ENCODE results near the gene ZNF248.
"Not testable (repeated sequence)": the region's sequence is repeated elsewhere in the genome, so short reads cannot be mapped to it uniquely, and the experiment has no call there.

ZNF248 gene

DNA sequence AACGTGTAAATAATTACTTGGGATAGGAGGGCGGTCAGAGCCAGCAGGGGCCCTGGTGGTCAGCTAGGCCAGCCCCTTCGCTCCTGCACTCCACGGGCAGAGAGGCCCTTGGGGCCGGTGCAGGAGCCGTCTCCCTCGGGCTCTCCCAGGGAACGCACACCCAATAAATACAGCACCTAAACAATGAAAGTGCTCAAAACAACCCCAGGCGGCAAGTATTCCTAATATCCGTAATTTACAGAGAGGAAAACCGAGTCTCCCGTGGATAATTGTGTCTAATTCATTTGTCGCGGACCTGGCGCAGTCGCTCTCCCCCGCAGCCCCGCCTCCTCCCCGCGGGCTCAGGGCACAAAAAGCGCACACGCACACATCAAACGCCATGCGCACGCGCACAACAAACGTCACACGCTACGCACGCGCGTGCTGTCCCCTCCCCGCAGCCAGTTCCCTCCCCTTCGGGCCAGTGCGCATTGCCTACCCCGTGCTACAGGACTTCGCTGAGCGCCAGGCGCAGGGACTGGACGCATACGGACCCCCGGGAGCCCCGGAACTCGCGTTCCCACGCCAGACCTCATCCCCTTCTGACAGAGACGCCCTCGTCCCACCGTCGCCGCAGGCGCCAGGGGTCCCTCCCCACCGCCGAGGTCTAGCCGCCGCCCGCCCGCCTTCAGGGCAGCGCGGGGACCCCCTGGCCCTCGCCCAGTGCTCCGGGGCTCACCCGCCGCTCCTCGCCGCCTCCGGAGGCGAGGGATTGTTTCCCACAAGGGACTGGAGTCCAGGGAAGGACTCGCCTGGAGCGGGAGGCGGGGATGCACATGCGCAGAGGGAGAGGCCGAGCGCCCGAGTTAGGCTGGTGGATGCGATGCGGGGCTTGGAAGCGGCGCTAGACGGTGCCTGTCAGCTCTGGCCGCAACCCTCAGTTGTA is at the start of gene ZNF248:
TSS of gene ZNF248 (minus strand) at position 324 of the 925 bp plus-strand sequence. CDS start 1,300 bp downstream, outside the sequence.
- DNase-seq: peak; percentile 95

DNA sequence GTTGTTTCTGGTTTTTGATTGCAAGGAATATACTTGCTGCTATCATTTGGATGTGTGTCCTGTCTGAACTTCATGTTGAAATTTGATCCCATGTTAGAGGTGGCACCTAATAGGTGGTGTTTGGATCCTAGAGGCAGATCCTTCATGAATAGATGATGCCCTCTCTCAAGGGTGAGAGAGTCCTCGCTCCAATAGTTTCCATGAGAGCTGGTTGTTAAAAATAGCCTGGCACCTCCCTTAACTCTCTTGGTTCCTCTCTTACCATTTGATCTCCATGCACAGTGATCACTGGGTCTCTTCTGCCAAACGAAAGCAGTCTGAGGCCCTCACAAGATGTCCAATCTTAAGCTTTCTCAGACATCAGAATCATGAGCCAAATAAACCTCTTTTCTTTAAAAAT is 49.0 kb upstream of the ZNF248 start:
- no peak for DNase-seq

DNA sequence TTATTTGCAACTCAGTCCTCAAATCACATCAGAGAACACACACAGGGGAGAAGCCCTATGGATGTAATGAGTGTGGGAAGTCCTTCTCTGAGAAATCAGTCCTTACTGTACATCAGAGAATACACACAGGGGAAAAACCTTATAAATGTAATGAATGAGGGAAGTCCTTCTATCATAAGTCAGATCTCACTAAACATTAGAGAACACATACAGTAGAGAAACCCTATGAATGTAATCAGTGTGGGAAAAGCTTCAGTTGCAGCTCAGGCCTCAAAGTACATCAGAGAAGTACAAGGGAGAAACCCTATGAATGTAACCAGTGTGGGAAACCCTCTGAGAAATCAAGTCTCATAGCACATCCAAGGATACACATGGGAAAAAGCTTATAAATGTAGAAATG is 39.0 kb upstream of the ZNF248 start:
- no peak for DNase-seq

DNA sequence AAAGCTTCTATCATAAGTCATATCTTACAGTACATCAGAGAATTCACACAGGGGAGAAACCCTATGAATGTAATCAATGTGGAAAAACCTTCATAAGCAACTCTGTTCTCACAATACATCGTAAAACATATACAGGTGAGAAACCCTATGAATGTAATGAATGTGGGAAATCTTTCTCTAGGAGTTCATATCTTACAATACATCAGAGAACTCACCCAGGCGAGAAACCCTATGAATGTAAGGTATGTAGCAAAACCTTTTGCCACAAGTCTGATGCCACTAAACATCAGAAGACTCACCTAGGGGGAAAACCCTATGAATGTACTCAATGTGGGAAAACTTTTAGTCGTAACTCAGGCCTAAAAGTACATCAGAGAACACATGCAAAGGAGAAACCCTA is 38.3 kb upstream of the ZNF248 start:
- DNase-seq: no peak

DNA sequence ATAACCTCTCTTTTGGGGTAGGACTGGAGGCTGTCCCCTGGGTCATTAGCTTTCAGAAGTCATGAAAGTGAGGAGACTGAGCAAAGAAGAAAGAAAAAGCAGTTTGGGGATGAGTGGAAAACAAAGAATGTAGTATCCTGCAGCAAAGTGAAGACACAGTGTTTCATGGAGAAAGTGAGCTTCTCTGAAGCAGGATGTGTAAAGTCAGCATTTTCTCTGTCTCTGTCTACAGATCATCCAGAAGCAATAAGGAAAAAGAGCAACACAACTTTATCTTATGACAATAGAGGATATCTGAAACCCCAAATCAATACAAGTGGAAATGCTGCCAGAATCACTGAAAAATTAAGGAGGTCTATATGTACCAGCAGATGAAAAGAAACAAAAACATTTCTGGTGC is 28.4 kb upstream of the ZNF248 start:
- no peak for DNase-seq

DNA sequence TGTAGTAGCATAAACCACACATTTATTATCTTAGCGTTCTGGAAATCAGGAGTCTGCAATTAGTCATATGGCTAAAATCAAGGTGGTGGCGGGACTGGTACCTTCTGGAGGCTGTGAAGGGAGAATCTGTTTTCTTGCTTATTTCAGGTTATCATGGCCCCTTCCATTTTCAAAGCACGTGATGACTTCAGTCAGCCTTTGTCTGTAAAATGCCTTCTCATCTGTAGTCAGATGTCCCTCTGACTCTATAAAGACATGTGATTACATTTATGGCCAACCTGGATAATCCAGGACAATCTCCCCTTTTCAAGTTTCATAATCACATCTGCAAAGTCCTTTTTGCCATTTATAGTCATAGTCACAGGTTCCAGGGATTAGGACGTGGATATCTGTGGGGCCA is 15.5 kb upstream of the ZNF248 start:
- no peak for DNase-seq

DNA sequence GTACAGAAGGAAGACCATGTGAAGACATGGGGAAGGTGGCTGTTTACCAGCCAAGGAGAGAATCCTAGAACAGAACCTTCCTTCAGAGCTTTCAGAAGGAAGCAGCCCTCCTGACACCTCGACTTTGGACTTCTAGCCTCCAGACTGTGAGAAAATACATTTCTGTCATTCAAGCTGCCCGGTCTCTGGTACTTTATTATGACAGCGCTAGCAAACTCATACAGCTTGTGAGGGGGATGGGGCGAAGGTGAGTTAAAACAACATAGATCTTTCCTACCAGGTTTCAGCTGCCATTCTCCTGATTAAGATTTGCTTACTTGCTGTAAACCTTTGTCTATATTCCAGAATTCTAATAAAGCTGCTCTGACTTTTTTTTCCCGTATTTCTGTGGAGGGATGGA is 14.9 kb upstream of the ZNF248 start:
- DNase-seq: no peak

DNA sequence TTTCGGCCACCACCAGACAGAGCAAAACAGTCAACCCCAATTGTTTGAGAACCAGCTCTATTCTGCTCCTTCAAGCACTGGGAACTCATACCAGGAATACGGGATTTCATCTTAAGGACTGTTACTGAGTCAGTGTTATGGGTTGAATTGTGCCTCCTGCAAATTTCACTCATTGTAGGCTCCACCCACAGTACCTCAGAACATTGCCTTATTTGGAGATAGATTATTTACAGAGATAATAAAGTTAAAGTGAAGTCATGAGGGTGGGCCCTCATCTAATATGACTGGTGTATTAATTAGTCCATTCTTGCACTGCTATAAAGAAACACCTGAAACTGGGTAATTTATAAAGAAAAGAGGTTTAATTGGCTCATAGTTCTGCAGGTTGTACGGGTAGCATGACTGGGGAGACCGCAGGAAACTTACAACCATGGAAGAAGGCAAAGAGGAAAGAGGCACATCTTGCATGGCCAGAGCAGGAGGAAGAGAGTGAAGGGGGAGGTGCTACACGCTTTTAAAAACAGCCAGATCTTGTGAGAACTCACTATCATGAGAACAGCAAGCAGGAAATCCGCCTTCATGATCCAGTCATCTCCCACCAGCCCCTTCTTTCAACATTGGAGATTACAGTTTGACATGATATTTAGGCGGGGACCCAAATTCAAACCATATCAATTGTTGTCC is 14.3 kb upstream of the ZNF248 start:
- DNase-seq: no peak

DNA sequence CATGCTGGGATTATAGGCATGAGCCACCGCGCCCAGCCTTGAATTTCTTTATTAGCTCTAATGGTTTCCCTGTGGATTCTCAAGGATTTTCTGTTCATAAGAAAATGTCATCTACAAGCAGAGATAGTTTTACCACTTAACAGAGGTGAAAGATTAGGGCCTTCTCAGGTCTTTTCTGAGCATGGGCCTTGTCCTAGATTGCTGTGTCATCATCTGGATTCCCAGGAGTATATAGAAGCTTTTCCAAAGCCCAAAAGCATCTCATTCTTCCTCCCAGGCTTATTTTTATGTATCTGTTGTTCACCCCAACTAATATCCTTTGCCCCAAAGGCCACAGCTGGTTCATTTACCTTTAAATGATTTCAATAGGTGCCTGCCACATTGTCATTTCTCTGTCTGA is 13.7 kb upstream of the ZNF248 start:
- DNase-seq: no peak

DNA sequence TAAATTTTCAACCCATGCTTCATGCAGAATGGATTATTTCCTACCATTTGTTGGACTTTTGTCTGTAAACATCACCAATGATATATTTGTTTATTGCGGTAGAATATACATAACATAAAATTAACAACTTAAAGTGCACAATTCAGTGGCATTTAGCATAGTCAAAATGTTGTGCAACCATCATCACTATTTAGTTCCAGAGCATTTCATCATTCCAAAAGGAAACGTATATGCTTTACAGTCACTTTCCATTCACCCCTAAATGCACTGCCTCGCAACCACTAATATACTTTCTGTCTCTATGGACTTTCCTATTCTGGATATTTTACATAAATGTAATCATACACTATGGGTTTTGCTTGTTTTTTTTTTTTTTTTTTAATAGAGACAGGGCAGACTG is 11.4 kb upstream of the ZNF248 start:
- DNase-seq: no peak

DNA sequence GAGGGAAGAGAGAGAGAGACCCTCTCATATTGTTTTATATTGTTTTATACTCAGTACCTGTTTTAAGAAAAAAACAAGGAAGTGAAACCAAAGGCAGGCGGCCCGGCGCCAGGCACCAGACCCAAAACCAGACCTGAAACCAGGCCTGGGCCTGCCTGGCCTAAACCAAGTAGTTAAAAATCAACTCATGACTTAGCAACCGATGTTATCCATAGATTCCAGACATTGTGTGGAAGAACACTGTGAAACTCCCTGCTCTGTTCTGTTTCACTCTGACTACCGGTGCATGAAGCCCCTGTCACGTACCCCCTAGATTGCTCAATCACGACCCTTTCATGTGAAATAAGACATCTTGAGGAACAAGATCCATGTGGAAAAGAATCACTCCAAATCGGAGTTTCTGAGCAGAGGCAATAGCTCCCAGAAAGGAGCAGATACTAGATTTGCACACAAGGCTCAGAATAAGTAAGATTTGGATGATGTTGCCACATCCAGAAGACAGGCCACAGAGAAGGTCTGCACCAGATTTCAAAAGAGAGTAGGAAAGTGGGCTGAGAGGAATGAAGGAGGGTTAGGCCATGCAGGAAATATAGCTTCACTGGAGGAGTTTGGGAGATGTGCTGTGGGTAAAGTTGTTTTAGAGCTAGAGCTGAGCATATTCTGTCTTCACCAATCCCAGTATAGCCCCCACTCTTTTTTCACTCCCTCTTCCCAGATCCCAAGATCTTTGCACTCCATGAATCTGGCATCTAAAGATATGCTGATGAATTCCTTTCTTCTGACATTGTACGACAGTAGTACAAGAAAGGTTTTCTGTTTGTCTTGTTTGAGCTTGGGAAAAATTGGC is 8.8 kb upstream of the ZNF248 start:
- DNase-seq: no peak

DNA sequence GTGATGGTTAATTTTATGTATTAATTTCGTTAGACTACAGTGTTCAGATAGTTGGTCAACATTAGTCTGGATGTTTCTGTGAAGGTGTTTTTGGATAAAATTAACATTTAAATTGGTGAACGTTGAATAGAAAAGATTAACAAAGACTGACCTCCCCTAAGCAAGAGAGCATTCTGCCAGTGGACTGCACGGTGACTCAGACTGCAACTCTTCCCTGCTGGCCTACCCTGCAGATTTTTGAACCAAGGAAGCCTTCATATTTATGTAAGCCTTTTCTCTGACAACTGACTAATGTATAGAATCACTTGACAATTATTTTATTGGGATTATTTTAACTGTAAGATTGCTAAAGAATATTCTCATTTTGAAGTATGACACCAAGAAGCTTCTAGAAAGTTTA is 7.9 kb upstream of the ZNF248 start:
- DNase-seq: no peak

DNA sequence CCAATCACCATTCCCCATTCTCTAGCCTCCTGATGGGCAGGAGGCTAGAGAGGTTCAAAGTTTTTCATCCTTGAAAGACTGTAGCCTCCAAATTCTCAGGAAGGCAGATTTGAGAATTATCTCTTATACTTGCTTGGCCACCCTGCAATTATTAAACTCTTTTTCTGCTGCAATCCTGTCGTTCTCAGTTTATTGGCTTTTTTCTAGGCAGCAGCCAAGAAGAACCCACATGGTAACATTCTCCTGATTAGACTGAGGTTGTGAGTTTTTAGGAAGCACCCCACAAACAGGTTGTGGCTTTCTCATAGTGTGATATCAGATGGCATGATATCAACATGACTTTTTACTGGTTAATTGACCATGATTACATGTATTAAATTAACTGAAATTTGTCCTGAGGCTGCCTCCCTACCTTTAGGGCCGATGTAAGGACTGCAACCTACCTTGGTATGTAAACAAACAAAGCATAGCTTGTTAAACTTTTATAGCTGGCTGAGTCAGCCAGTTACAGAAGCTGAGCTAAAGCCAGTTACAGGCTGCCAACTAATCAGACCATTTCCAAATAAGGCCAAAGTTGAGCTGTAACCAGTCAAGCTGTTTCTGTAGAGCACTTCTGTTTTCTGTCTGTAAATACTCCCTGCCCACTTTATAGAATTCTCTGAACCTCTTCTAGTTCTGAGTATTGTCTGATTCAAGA is 3.2 kb upstream of the ZNF248 start:
- DNase-seq: no peak

DNA sequence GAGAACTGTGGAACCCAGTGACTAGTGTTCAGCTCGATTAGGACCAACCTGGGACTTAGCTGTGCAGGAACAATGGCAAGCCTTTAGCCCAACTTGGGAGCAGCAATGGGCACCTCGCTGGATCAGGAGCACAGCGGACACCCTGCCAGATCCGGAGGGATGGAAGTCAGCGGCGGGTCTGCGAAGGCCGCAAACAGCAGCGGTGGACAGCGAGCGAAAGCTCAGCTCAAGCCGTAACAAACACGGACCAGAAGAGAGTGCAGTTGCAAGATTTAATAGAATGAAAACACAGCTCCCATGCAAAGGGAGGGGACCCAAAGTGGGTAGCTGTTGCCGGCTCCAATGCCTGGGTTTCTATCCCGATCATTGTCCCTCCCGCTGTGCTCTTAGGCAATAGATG is 1.9 kb upstream of the ZNF248 start:
- DNase-seq: not testable (repeated sequence)

DNA sequence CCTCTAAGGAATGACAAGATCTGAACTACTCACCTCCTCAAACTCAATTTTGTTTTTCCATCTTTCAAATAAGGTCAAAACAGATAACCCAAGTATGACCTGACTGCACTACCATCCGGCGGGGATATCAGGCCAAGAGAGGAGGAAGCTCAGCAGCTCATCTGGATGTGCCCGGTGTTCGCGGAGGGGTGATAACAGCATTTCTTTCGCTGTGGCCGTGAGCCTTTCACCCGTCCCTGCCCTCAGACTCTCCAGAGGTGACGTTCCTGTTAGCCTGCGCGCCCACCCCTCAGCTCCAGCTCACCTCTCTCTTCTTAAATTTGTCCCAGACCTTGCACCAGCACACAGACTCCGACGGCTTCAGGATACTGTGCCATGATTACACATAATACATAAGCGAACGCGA is 526 bp downstream of the ZNF248 start:
- peak; percentile 18 for DNase-seq

DNA sequence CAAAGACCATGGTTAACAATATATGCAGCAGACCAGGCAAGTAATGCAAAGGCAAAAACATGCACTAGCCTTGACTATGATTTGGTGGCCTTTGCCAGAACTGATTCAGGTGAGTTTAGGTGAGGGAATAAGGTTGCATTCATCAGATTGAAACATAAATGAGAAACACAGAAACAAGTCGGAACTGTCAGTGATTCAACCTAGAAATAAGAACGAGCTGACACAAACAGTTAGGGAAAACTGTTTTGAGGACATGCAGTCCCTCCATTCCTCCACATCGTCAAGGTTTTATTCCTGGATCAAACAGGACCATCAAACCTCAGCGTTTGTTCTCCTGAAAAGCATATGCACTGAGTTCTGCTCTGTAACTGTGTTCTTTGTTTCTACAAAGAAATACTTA is 1.8 kb downstream of the ZNF248 start:
- DNase-seq: no peak

DNA sequence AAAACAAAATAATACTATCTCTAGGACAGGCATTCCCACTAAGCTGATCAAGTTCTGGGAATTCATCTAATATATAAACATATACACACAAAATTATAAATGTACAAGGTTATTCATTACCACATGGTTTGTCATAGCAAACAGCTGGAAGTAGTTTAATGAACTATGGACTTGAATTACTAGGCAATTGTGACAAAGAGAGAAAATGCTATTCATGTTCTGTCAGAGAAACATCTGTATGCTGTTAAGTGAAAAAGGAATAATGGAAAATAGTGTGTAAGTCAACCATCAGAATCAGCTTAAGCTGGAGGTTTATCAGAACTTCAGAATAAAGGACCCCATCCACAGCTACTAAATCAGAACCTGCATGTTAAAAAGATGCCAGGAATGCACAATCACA is 2.8 kb downstream of the ZNF248 start:
- no peak for DNase-seq

DNA sequence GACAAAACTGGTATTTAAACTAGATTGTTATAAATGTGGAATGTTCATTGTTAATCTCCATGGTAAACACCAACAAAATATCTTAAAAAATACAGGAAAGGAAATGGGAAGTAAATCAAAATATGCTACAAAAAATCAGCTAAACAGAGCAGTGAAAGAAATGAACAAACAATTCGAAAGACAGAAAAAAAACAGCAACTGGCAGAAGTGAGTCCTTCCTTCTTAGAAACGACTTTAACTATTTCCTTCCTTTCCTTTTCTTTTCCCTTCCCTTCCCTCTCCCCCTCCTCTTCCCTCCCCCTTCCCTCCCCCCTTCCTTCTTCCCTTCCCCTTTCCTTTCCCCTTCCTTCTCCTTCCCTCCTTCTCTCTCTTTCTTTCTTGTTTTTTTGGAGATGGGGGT is 12.8 kb downstream of the ZNF248 start:
- DNase-seq: no peak

DNA sequence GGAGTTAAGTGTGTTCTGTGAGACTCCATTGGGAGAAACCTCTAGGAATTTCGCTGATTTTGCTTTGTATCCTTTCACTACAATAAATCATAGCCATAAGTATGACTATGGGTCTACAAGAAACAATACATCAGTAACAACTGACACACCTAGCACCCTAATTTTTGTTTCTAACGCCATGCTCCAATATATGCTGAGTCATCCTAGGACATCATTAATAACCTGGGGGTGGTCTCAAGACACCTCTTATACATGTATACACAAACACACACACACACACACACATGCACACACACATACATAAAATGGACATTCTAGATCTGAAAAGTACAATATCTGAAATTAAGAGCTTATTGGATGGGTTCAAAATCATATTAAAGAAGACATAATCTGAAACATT is 18.2 kb downstream of the ZNF248 start:
- no peak for DNase-seq

DNA sequence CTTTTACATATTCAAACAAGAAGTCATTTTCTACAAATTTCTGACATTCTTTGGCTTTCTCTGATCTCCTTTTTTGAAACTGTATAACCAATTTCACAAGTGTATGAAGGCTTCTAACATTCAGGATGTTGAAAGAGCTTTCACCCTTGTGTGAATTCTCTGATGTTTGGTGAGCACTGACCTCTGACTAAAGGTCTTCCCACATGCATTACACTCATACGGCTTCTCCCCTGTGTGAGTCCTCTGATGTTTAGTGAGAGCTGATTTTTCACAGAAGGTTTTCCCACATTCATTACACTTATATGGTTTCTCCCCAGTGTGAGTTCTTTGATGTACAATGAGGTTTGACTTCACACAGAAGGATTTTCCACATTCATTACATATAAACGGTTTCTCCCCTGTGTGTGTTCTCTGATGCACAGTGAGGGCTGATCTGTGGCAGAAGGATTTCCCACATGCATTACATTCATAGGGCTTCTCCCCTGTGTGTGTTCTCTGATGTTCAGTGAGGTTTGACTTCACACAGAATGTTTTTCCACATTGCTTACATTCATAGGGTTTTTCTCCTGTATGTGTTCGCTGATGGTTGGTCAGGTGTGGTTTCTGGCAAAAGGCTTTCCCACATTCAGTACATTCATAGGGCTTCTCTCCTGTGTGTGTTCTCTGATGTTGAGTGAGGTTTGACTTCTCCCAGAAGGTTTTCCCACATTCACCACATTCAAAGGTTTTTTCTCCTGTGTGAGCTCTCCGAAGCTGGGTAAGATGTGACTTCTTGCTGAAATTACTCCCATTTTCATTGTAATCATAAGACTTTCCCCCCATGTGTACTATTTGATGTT is 25.7 kb downstream of the ZNF248 start:
- DNase-seq: no peak

DNA sequence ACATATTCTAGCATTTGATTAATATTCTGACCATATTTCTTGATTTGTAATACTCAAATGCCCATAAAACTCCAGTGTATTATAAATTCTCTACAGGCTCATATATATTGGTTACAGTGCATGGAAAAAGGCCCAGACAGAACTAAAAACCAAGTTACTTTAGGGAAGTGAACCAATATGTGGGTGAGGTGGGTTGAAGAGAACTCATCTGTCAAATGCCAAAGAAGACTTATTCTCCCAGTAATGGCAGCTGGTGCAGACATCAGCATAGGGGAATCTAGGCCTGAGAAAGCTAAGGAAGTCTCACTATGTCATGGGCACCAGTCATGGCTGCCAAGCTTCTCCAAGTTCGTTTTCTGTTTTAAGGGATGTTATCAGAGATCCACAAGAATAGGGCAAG is 30.6 kb downstream of the ZNF248 start:
- DNase-seq: no peak

DNA sequence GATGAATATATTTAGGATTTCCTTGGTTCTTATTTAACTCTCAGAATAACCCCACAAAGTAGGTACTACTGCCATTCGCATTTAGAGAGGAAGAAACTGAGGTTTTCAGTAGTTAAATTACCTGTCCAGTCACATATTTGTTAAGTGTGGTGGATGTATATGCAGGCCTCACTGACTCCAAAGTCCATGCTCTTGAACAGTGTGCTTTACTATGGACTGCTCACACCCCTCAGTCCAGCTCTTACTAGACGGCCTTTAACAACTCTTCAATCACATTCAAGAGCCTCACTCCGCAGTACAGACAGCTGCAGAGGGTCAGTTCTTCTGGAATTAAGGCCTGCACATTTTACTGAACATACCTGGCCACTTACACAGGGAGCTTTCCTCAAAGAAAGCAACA is 36.2 kb downstream of the ZNF248 start:
- DNase-seq: no peak
